HG03025 (cell line): Measurements from ENCODE around the gene TYW5.
"Not testable (repeated sequence)": the region's sequence is repeated elsewhere in the genome, so short reads cannot be mapped to it uniquely, and the experiment has no call there.

Experiments used
- ATAC-seq: cut with Tn5 transposase; IDR thresholded peaks from one replicate; pipeline ENCODE4 v1.9.1; 2021; ENCODE audit warnings: mild to moderate bottlenecking, moderate library complexity; ENCODE audit not compliant: unreplicated experiment, low FRiP score

The TYW5 gene

GRCh38 chr2:199923924-199924323 lies 31.4 kb downstream of the TYW5 start:
- ATAC-seq, result no peak

- no peak for ATAC-seq
Observed at GRCh38 chr2:199922856-199923255, 32.4 kb downstream of the TYW5 start.

GRCh38 chr2:199916980-199917379 lies 38.3 kb downstream of the TYW5 start:
- ATAC-seq, result no peak

GRCh38 chr2:199914372-199914958 lies 40.8 kb downstream of the TYW5 start:
- ATAC-seq, result no peak

- ATAC-seq, result not testable (repeated sequence)
Observed at GRCh38 chr2:199912553-199913114, 42.7 kb downstream of the TYW5 start.

GRCh38 chr2:199911877-199912161 lies 43.5 kb downstream of the TYW5 start:
- no peak for ATAC-seq

GRCh38 chr2:199911052-199911876 lies 44.0 kb downstream of the TYW5 start, which contains the start of gene C2orf69:
TSS of gene C2orf69 (plus strand) at chr2:199911293. CDS start at chr2:199911439, 146 bp downstream.
- peak; percentile 92 for ATAC-seq

- no peak for ATAC-seq
Observed at GRCh38 chr2:199910338-199911051, 44.8 kb downstream of the TYW5 start.

- no peak for ATAC-seq
Observed at GRCh38 chr2:199907008-199907714, 48.1 kb downstream of the TYW5 start.

- ATAC-seq, result no peak
Observed at GRCh38 chr2:199903111-199903510, 52.2 kb downstream of the TYW5 start.

- ATAC-seq, result no peak
Observed at GRCh38 chr2:199902486-199903110, 52.7 kb downstream of the TYW5 start.

- ATAC-seq, result no peak
Observed at GRCh38 chr2:199901942-199902341, 53.3 kb downstream of the TYW5 start.

GRCh38 chr2:199896617-199897016 lies 58.7 kb downstream of the TYW5 start:
- ATAC-seq, result no peak

- ATAC-seq, result no peak
Observed at GRCh38 chr2:199895406-199895805, 59.9 kb downstream of the TYW5 start.

- no peak for ATAC-seq
Observed at GRCh38 chr2:199883474-199884212, 71.6 kb downstream of the TYW5 start.

GRCh38 chr2:199882667-199883066 lies 72.6 kb downstream of the TYW5 start:
- ATAC-seq, result no peak
